GM12878 (cell line): ENCODE data around the gene CAPNS2. TPM values are rescaled to one million over a fixed set of nuclear protein-coding genes. Genes with fewer than 3 reads are reported as not detected.

ENCODE experiments used
- ATAC-seq: fragments of 200-7000 bp; cut with Tn5 transposase; 3 replicates; pipeline ENCODE4 v1.9.1; 2020; ENCODE audit warnings: mild to moderate bottlenecking, moderate library complexity
- BruUV-seq: library from RNA; stranded (reverse); fragments of 400-500 nt; replicated peaks from 2 replicates; lab custom pipeline; 2021; lab: Mats Ljungman, UMichigan
- CTCF ChIA-PET: fragments of 300-600 bp; sonication (Branson Sonifier 250); formaldehyde crosslinking; extraction: SDS; loops from one replicate; lab custom pipeline; 2021; ENCODE audit warnings: inconsistent platforms; lab: Yijun Ruan, JAX
- POLR2A ChIA-PET: fragments of 350-600 bp; formaldehyde crosslinking; extraction: SDS; loops from one replicate; lab custom pipeline; 2021; ENCODE audit warnings: inconsistent platforms; lab: Charles Lee
- RAD21 ChIA-PET: fragments of 300-600 bp; sonication (Branson Sonifier 250); formaldehyde crosslinking; loops from one replicate; lab custom pipeline; 2023; ENCODE audit warnings: antibody characterized with exemption; ENCODE audit not compliant: unreplicated experiment; lab: Charles Lee
- SMC1A ChIA-PET: fragments of 300-600 bp; sonication (Branson Sonifier 250); formaldehyde crosslinking; loops from one replicate; lab custom pipeline; 2023; ENCODE audit not compliant: unreplicated experiment, uncharacterized antibody; lab: Charles Lee
- DNase-seq: peaks from one replicate; pipeline ENCODE4 v3.0.0-alpha.2; 2011; ENCODE audit warnings: low read depth, low spot score
- FAIRE-seq: peaks from 3 replicates; lab custom pipeline; 2011; peaks lifted over from hg19 to GRCh38; lab: Jason Lieb, UNC
- H2AFZ ChIP-seq: 2 replicates; pipeline ENCODE4 v1.6.0; 2011; ENCODE audit warnings: low read depth, low read length, control low read depth; ENCODE audit not compliant: control insufficient read depth
- H3K27ac ChIP-seq: 2 replicates; pipeline ENCODE4 v1.5.1; 2011; ENCODE audit warnings: control low read depth; ENCODE audit not compliant: control insufficient read depth, insufficient read depth
- H3K27me3 ChIP-seq, 2 experiments: replicated peaks in 1 of 2; 2 replicates each; pipeline versions ENCODE4 v1.6.0 to v1.6.1; 2011; ENCODE audit warnings: low read length in 1 of 2; ENCODE audit not compliant: control insufficient read depth in 2 of 2, insufficient read depth in 2 of 2
- H3K36me3 ChIP-seq, 2 experiments: 2 replicates each; pipeline ENCODE4 v1.5.1; 2011; ENCODE audit warnings: low read length in 1 of 2; ENCODE audit not compliant: control insufficient read depth in 2 of 2, insufficient read depth in 2 of 2
- H3K4me1 ChIP-seq: 2 replicates; pipeline ENCODE4 v1.6.1; 2011; ENCODE audit warnings: mild to moderate bottlenecking, low read length, moderate library complexity, mixed read lengths; ENCODE audit not compliant: control insufficient read depth, insufficient read depth
- H3K4me2 ChIP-seq: 2 replicates; pipeline ENCODE4 v1.6.0; 2011; ENCODE audit warnings: control low read depth; ENCODE audit not compliant: control insufficient read depth, insufficient read depth
- H3K4me3 ChIP-seq: fragments of 200-600 bp; sonication (generic); 2 replicates; pipeline ENCODE4 v1.5.1; 2016
- H3K79me2 ChIP-seq: 2 replicates; pipeline ENCODE4 v1.6.0; 2011; ENCODE audit warnings: low read length; ENCODE audit not compliant: control insufficient read depth, insufficient read depth
- H3K9ac ChIP-seq: 2 replicates; pipeline ENCODE4 v1.8.0; 2011; ENCODE audit warnings: low read length, control low read depth, mixed read lengths; ENCODE audit not compliant: control insufficient read depth, insufficient read depth
- H3K9me3 ChIP-seq: replicated peaks from 3 replicates; pipeline ENCODE4 v1.5.1; 2011; ENCODE audit warnings: mild to moderate bottlenecking, low read length; ENCODE audit not compliant: control insufficient read depth, insufficient read depth
- H4K20me1 ChIP-seq: 2 replicates; pipeline ENCODE4 v1.6.0; 2011; ENCODE audit not compliant: control insufficient read depth, insufficient read depth
- FOXM1 ChIP-seq: IDR thresholded peaks from 2 replicates; pipeline ENCODE4 v1.6.1; 2012; ENCODE audit warnings: low read depth, mild to moderate bottlenecking, inconsistent platforms, low read length, moderate library complexity
- HDAC2 ChIP-seq: fragments of 200-600 bp; sonication (generic); IDR thresholded peaks from 2 replicates; pipeline ENCODE4 v1.6.1; 2017
- NR2C2 ChIP-seq: IDR thresholded peaks from 2 replicates; pipeline ENCODE4 v1.6.1; 2011; ENCODE audit warnings: borderline replicate concordance, low read depth; ENCODE audit not compliant: control insufficient read depth, insufficient read length
- ZBTB40 ChIP-seq: fragments of 450-650 bp; IDR thresholded peaks from 2 replicates; pipeline ENCODE4 v1.6.1; 2016; ENCODE audit warnings: mild to moderate bottlenecking, moderate library complexity, borderline replicate concordance
- WGBS: methylation state at CpG from one replicate; pipeline ENCODE4 v1.1.6; 2016; ENCODE audit warnings: low lambda C conversion rate; ENCODE audit not compliant: insufficient replicate concordance, insufficient coverage; ENCODE audit errors: missing lambda C conversion rate; 5-methylcytosine and 5-hydroxymethylcytosine counted together
- in situ Hi-C: fragments of 300-500 bp; cut with MboI; formaldehyde crosslinking; loops from 9 replicates; pipeline ENCODE4 v1.14.3; 2018; ENCODE audit warnings: mixed read lengths
- intact Hi-C: fragments of 100-400 bp; cut with micrococcal nuclease; formaldehyde crosslinking; loops from one replicate; pipeline ENCODE4 v1.14.2; 2022; ENCODE audit not compliant: unreplicated experiment
- polyA plus RNA-seq, 11 experiments: library from polyadenylated mRNA; depleted of rRNA in 4 of 11; unstranded in 6 of 11; stranded (reverse) in 5 of 11; fragments of >200 nt; fragmentation: Nextera tagmentation in 4 of 11; fragmentation: Illumina TruSeq in 1 of 11; extraction: Ambion mirVana in 4 of 11; extraction: Trizol in 1 of 11; gene quantifications; 1 replicate in 1 of 11; 2 replicates in 10 of 11; pipeline versions ENCODE4 v1.2.1 to v1.2.3, GENCODE V29; 2011 to 2016; ENCODE audit warnings: inconsistent platforms in 2 of 11, missing spikeins in 2 of 11, low read depth in 1 of 11
- total RNA-seq, 4 experiments: library from RNA; depleted of rRNA in 3 of 4; stranded (reverse); fragments of >200 nt in 3 of 4; fragmentation: Illumina TruSeq in 1 of 4; extraction: Trizol in 1 of 4; gene quantifications; 2 replicates each; pipeline versions ENCODE4 v1.2.1 to v1.2.3, GENCODE V29; 2013 to 2021
- TF ChIP-seq, protein P1 (sequence below): fragments of 450-650 bp; IDR thresholded peaks from 2 replicates; pipeline ENCODE4 v1.6.1; 2016; ENCODE audit warnings: mild to moderate bottlenecking

CAPNS2 gene
- total and polyA plus RNA-seq, 10 of the 15 experiments (the other 5 are each of a cell fraction or from before 2014, with no cell fraction given) = not detected

- H3K4me3 ChIP-seq = no peak overlapping the region
- ChIA-PET POLR2A (no interaction called here), SMC1A (no interaction called here), RAD21 (no interaction called here), CTCF (no interaction called here)
- H3K4me1 ChIP-seq = no peaks in the 10 kb centered on the region
- no peak overlapping the region for H3K4me2 ChIP-seq
- no peak overlapping the region for H3K27ac ChIP-seq
- FAIRE-seq (no peak), DNase-seq (no peak), ATAC-seq (no peak)
- in situ Hi-C loops = no loop called here
- TF ChIP-seq, protein P1, sequence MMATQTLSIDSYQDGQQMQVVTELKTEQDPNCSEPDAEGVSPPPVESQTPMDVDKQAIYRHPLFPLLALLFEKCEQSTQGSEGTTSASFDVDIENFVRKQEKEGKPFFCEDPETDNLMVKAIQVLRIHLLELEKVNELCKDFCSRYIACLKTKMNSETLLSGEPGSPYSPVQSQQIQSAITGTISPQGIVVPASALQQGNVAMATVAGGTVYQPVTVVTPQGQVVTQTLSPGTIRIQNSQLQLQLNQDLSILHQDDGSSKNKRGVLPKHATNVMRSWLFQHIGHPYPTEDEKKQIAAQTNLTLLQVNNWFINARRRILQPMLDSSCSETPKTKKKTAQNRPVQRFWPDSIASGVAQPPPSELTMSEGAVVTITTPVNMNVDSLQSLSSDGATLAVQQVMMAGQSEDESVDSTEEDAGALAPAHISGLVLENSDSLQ = no peak
- TF ChIP-seq ZBTB40 (no peak), NR2C2 (no peak), FOXM1 (no peak), HDAC2 (no peak)
- no peaks in the 10 kb centered on the region for H3K79me2 ChIP-seq
- H4K20me1 ChIP-seq = no peaks in the 10 kb centered on the region
- H2AFZ ChIP-seq = no peak overlapping the region
- BruUV-seq = no TSS peak
- no peaks in the 10 kb centered on the region for H3K27me3 ChIP-seq
- no peaks in the 10 kb centered on the region for H3K36me3 ChIP-seq
- no peak overlapping the region for H3K9ac ChIP-seq
- no peaks in the 10 kb centered on the region for H3K9me3 ChIP-seq
- WGBS = 0% methylated on average over 2 of the region's 2 CpGs
- intact Hi-C loops = no loop called here
Measured at GRCh38 chr16:55574811-55575210, 8.3 kb downstream of the CAPNS2 start.
